CD4-positive, alpha-beta T cell (primary cell): Measurements from ENCODE around the gene PPP1R12B. TPM values are rescaled to one million over a fixed set of nuclear protein-coding genes. Genes with fewer than 3 reads are reported as not detected.

ENCODE experiments used
- ATAC-seq: fragments of 200-7000 bp; cut with Tn5 transposase; one replicate; pipeline ENCODE4 v1.10.0; 2022; ENCODE audit warnings: mild to moderate bottlenecking; ENCODE audit not compliant: poor library complexity
- CTCF ChIA-PET: fragments of 350-600 bp; sonication (Branson Sonifier 250); formaldehyde crosslinking; loops from one replicate; lab custom pipeline; 2021; ENCODE audit warnings: antibody characterized with exemption, inconsistent platforms; lab: Charles Lee
- POLR2A ChIA-PET: fragments of 350-600 bp; sonication (Branson Sonifier 250); formaldehyde crosslinking; loops from one replicate; lab custom pipeline; 2021; ENCODE audit warnings: antibody characterized with exemption, inconsistent platforms; lab: Charles Lee
- DNase-seq, 14 experiments: peaks; one replicate each; pipeline ENCODE4 v3.0.0-alpha.2; 2013 to 2020; ENCODE audit warnings: mixed read lengths in 2 of 14
- H3K27ac ChIP-seq, 2 donors: one replicate each; pipeline versions ENCODE4 v1.5.1 to v1.7.0; 2013; ENCODE audit warnings: low read length in 2 of 2, low read depth in 1 of 2, mild to moderate bottlenecking in 1 of 2
- H3K27me3 ChIP-seq, 2 experiments: 1 replicate in 1 of 2; 2 replicates in 1 of 2; pipeline versions ENCODE4 v1.6.1 to v1.7.0; 2013; ENCODE audit warnings: low read length in 2 of 2, control low read depth in 1 of 2, mild to moderate bottlenecking in 1 of 2, moderate library complexity in 1 of 2; ENCODE audit not compliant: insufficient read depth in 2 of 2, control insufficient read depth in 1 of 2
- H3K36me3 ChIP-seq: one replicate; pipeline ENCODE4 v1.6.1; 2013; ENCODE audit warnings: low read length, control low read depth; ENCODE audit not compliant: insufficient read depth
- H3K4me1 ChIP-seq: one replicate; pipeline ENCODE4 v1.6.1; 2013; ENCODE audit warnings: low read length, control low read depth; ENCODE audit not compliant: insufficient read depth
- H3K4me3 ChIP-seq: one replicate; pipeline ENCODE4 v1.5.1; 2013; ENCODE audit warnings: mild to moderate bottlenecking, low read length, moderate library complexity
- H3K9me3 ChIP-seq, 2 experiments: 1 replicate in 1 of 2; 2 replicates in 1 of 2; pipeline versions ENCODE4 v1.6.1 to v1.7.0; 2013; ENCODE audit warnings: low read length in 2 of 2, mild to moderate bottlenecking in 2 of 2, control low read depth in 1 of 2, moderate library complexity in 1 of 2; ENCODE audit not compliant: control insufficient read depth in 1 of 2, insufficient read depth in 1 of 2
- H3K27ac Mint-ChIP-seq: one replicate; pipeline ENCODE4 v1.8.0; 2020; ENCODE audit warnings: mixed read lengths
- H3K27me3 Mint-ChIP-seq: one replicate; pipeline ENCODE4 v1.8.0; 2021; ENCODE audit warnings: mixed read lengths
- H3K36me3 Mint-ChIP-seq: one replicate; pipeline ENCODE4 v1.8.0; 2021; ENCODE audit warnings: low read depth, mixed read lengths
- H3K4me1 Mint-ChIP-seq: one replicate; pipeline ENCODE4 v1.8.0; 2021; ENCODE audit warnings: low read depth, mixed read lengths
- H3K4me3 Mint-ChIP-seq: one replicate; pipeline ENCODE4 v1.8.0; 2020; ENCODE audit warnings: mild to moderate bottlenecking, mixed read lengths
- H3K9me3 Mint-ChIP-seq: one replicate; pipeline ENCODE4 v1.8.0; 2020; ENCODE audit warnings: mixed read lengths
- intact Hi-C, 2 experiments: fragments of 100-400 bp; cut with DNase I in 1 of 2; cut with micrococcal nuclease in 1 of 2; formaldehyde crosslinking; loops; one replicate each; pipeline versions ENCODE4 v1.15.1 to v1.9.0; 2023 to 2025; cut with DNase I, micrococcal nuclease
- total RNA-seq, 174 experiments: library from RNA in 2 of 174; stranded (reverse) in 2 of 174; gene quantifications; one replicate each; pipeline ENCODE4 v1.2.3 and lab custom pipeline; 2021 to 2026
- TF ChIP-seq, protein P1 (sequence below): fragments of 200-600 bp; IDR thresholded peaks from one replicate; pipeline ENCODE4 v1.8.0; 2022; ENCODE audit warnings: antibody characterized with exemption, mild to moderate bottlenecking

The PPP1R12B gene
- total RNA-seq, 2 experiments from 2014 or later: 15.0 to 15.3 TPM

- H3K27ac ChIP-seq: no peak overlapping the region
- Mint-ChIP-seq H3K4me1 (no peaks in the 10 kb centered on the region), H3K27me3 (no peaks in the 10 kb centered on the region), H3K36me3 (no peaks in the 10 kb centered on the region), H3K27ac (no peak overlapping the region), H3K9me3 (no peaks in the 10 kb centered on the region), H3K4me3 (no peak overlapping the region)
- no peaks in the 10 kb centered on the region for H3K36me3 ChIP-seq
- no peak overlapping the region for H3K4me3 ChIP-seq
- DNase-seq: no peak
- no peaks in the 10 kb centered on the region for H3K4me1 ChIP-seq
- intact Hi-C loops: no loop called here
- no peak for ATAC-seq
- TF ChIP-seq, protein P1, sequence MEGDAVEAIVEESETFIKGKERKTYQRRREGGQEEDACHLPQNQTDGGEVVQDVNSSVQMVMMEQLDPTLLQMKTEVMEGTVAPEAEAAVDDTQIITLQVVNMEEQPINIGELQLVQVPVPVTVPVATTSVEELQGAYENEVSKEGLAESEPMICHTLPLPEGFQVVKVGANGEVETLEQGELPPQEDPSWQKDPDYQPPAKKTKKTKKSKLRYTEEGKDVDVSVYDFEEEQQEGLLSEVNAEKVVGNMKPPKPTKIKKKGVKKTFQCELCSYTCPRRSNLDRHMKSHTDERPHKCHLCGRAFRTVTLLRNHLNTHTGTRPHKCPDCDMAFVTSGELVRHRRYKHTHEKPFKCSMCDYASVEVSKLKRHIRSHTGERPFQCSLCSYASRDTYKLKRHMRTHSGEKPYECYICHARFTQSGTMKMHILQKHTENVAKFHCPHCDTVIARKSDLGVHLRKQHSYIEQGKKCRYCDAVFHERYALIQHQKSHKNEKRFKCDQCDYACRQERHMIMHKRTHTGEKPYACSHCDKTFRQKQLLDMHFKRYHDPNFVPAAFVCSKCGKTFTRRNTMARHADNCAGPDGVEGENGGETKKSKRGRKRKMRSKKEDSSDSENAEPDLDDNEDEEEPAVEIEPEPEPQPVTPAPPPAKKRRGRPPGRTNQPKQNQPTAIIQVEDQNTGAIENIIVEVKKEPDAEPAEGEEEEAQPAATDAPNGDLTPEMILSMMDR: no peak
- H3K27me3 ChIP-seq: peaks cover 0 to 4% of the 10 kb centered on the region in 2 experiments
- H3K9me3 ChIP-seq: no peaks in the 10 kb centered on the region
- POLR2A ChIA-PET: no interaction called here
- CTCF ChIA-PET: no interaction called here
These were observed 43.3 kb upstream of the PPP1R12B start for GRCh38 chr1:202305168-202305567.

DNA sequence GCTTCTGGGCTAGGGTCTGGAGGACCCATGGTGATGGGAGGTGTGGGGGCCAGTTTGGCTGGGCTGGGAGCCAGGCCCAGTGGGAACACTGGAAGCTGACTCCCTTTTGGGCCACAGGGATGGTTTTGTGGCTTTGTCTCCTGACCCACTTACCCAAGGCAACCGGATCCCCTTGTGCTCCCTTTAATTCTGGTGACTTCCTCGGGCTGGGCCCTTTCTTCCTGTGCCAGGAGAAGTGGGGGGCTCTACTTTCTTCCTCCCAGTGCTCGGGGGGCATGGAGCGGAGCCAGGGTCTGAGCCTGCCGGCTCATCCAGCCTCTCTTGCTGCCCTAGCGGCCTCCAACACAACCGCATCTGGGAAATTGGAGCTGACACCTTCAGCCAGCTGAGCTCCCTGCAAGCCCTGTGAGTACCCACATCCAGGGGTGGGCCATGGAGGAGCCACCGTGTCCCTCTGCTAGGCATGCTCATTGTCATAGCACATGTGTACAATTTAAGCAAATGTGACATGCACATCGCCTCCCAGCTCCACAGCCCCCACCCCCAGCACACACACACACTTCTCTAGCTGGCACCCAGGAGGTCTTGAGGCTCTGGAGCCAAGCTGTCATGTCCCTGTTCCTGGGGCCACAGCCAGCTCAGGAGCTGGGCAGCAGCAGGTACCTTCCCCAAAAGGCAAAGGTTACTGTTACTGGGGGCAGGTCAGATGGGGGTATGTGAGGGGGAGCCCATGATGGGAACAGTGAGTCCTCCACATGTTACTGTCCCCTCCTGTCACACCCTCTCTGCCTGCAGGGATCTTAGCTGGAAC is 41.8 kb upstream of the PPP1R12B start:
- no peak for DNase-seq
- Mint-ChIP-seq H3K36me3 (no peaks in the 10 kb centered on the region), H3K9me3 (no peaks in the 10 kb centered on the region), H3K4me3 (no peak overlapping the region), H3K27me3 (no peaks in the 10 kb centered on the region), H3K27ac (no peak overlapping the region), H3K4me1 (no peaks in the 10 kb centered on the region)
- Histone ChIP-seq H3K27me3 (peaks cover 0 to 7% of the 10 kb centered on the region in 2 experiments), H3K4me3 (no peak overlapping the region), H3K36me3 (no peaks in the 10 kb centered on the region), H3K9me3 (no peaks in the 10 kb centered on the region), H3K27ac (no peak overlapping the region), H3K4me1 (no peaks in the 10 kb centered on the region)
- no peak for ATAC-seq
- TF ChIP-seq, protein P1: no peak
- POLR2A ChIA-PET: no interaction called here
- intact Hi-C loops: no loop called here
- CTCF ChIA-PET: no interaction called here

- Mint-ChIP-seq H3K27ac (no peak overlapping the region), H3K9me3 (no peaks in the 10 kb centered on the region), H3K4me1 (no peaks in the 10 kb centered on the region), H3K4me3 (no peak overlapping the region), H3K27me3 (no peaks in the 10 kb centered on the region), H3K36me3 (no peaks in the 10 kb centered on the region)
- Histone ChIP-seq H3K4me1 (no peaks in the 10 kb centered on the region), H3K9me3 (no peaks in the 10 kb centered on the region), H3K36me3 (no peaks in the 10 kb centered on the region), H3K4me3 (no peak overlapping the region), H3K27me3 (peaks cover 0 to 7% of the 10 kb centered on the region in 2 experiments), H3K27ac (no peak overlapping the region)
- ATAC-seq: no peak
- no peak for DNase-seq
- intact Hi-C loops: no loop called here
- CTCF ChIA-PET: no interaction called here
- POLR2A ChIA-PET: no interaction called here
- TF ChIP-seq, protein P1: no peak
These were observed 38.3 kb upstream of the PPP1R12B start for GRCh38 chr1:202310071-202310725.
